GM12891 (cell line): ENCODE results near the gene THADA.

Experiments
- POLR2A ChIP-seq: IDR thresholded peaks from 2 replicates; pipeline ENCODE4 v1.6.1; 2011; ENCODE audit warnings: low read depth, low read length, control low read depth
- TAF1 ChIP-seq: IDR thresholded peaks from 2 replicates; pipeline ENCODE4 v1.6.1; 2011; ENCODE audit warnings: low read depth, low read length, control low read depth

DNA sequence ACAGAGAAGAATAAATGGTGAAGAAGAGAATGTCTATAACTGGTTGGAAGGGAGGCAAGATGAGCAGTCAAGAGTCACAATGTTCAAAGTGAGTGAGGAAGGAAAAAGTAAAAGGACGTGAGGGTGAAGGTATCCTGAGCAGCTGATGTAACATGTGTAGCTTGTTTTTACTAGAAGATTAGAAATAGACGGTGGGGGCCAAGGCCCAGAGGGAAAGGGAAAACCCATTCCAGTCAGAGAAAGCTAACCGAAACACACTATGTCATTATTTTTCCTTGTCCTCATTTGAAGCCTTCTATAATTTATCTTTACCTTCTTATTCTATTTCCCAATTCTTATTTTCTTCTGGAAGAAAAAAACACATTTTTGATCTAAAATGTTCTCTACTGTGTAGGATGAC lies 176.6 kb downstream of the THADA start:
- no peak for TF ChIP-seq POLR2A
- no peak for TF ChIP-seq TAF1
